ENCODE data around the gene ZNF292.

DNA sequence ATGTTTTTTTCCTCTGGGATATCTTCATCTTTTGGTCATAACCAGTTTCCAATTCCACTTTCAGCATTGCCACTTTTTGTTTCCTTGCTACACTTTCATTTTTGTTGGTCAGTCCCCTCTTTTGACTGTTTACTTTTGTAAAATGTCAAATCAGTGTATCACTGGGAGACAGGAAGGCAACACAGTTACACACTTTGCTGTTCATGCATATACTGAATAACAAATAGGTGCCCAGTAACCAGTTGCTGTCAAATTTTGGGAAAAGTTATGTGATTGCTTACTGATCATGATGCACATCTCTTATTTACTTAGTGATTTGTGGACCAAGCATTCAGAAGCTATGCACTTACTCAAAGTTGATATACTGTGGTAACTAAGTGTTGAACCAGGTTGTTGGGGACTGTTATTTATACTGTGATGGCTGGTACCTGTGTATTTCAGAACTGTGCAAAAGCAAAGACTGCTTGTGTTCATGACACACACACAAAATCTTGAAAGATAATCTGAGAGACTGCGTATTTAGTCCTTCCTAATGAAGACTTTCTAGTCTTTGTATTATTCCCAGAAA lies 41.0 kb downstream of the ZNF292 start:
- TF ChIP-seq, protein P1, sequence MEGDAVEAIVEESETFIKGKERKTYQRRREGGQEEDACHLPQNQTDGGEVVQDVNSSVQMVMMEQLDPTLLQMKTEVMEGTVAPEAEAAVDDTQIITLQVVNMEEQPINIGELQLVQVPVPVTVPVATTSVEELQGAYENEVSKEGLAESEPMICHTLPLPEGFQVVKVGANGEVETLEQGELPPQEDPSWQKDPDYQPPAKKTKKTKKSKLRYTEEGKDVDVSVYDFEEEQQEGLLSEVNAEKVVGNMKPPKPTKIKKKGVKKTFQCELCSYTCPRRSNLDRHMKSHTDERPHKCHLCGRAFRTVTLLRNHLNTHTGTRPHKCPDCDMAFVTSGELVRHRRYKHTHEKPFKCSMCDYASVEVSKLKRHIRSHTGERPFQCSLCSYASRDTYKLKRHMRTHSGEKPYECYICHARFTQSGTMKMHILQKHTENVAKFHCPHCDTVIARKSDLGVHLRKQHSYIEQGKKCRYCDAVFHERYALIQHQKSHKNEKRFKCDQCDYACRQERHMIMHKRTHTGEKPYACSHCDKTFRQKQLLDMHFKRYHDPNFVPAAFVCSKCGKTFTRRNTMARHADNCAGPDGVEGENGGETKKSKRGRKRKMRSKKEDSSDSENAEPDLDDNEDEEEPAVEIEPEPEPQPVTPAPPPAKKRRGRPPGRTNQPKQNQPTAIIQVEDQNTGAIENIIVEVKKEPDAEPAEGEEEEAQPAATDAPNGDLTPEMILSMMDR (IDR thresholded peaks at IDR 0.05), result no peak
- no peak for TF ChIP-seq ZFX (IDR thresholded peaks at IDR 0.05; ENCODE audit: borderline replicate concordance)
